Stomach (tissue), 4 donors: ENCODE data around the gene TECTB.

Experiments
- EP300 ChIP-seq: sonication (generic); formaldehyde crosslinking; IDR thresholded peaks from one replicate; pipeline ENCODE4 v1.6.1; 2017; ENCODE audit warnings: antibody characterized with exemption
- POLR2AphosphoS5 ChIP-seq, 3 donors: sonication (generic); formaldehyde crosslinking; IDR thresholded peaks; one replicate each; pipeline ENCODE4 v1.6.1; 2016; ENCODE audit warnings: antibody characterized with exemption in 3 of 3
- TF ChIP-seq, protein P1 (sequence below), 7 experiments: fragments of 450-650 bp in 4 of 7; fragments of 200-600 bp in 3 of 7; sonication (generic) in 3 of 7; IDR thresholded peaks; one replicate each; pipeline ENCODE4 v1.5.1; 2016 to 2019; ENCODE audit warnings: antibody characterized with exemption in 7 of 7, control low read depth in 2 of 7, mild to moderate bottlenecking in 1 of 7

DNA sequence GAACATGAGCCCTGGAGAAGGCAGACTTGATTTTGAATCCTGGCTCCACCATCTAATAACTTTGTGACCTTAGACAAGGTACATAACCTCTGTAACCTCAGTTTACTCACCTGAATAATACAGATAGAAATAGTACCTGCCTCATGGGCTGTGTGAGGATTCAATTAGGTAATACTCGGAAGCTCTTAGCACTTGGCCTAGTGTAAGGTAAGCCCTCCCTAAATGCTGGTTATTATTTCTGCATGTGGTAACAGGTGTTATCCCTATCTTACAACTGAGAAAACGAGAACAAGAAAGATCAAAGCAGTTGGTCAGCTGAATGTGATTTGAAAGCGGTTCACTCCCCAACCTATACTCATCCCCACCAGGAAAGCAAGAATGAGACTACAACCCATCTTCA, 62.0 kb downstream of the TECTB start:
- TF ChIP-seq, protein P1, sequence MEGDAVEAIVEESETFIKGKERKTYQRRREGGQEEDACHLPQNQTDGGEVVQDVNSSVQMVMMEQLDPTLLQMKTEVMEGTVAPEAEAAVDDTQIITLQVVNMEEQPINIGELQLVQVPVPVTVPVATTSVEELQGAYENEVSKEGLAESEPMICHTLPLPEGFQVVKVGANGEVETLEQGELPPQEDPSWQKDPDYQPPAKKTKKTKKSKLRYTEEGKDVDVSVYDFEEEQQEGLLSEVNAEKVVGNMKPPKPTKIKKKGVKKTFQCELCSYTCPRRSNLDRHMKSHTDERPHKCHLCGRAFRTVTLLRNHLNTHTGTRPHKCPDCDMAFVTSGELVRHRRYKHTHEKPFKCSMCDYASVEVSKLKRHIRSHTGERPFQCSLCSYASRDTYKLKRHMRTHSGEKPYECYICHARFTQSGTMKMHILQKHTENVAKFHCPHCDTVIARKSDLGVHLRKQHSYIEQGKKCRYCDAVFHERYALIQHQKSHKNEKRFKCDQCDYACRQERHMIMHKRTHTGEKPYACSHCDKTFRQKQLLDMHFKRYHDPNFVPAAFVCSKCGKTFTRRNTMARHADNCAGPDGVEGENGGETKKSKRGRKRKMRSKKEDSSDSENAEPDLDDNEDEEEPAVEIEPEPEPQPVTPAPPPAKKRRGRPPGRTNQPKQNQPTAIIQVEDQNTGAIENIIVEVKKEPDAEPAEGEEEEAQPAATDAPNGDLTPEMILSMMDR (IDR thresholded peaks at IDR 0.05) = no peak
- TF ChIP-seq POLR2AphosphoS5 (IDR thresholded peaks at IDR 0.05) = no peak
- no peak for TF ChIP-seq EP300
